Ishikawa (cell line): ENCODE measurements around the gene ORC6.

ENCODE experiments used
- CEBPB ChIP-seq: IDR thresholded peaks from 2 replicates; pipeline ENCODE4 v1.6.1; 2012
- CREB1 ChIP-seq: IDR thresholded peaks from 2 replicates; pipeline ENCODE4 v1.6.1; 2012; ENCODE audit warnings: low read depth
- EP300 ChIP-seq: IDR thresholded peaks from 2 replicates; pipeline ENCODE4 v1.6.1; 2012; ENCODE audit warnings: borderline replicate concordance
- FOXM1 ChIP-seq: IDR thresholded peaks from 2 replicates; pipeline ENCODE4 v1.6.1; 2012; ENCODE audit warnings: low read depth, borderline replicate concordance
- RAD21 ChIP-seq: IDR thresholded peaks from 2 replicates; pipeline ENCODE4 v1.6.1; 2012; ENCODE audit warnings: low read depth
- REST ChIP-seq: IDR thresholded peaks from 2 replicates; pipeline ENCODE4 v1.6.1; 2012; ENCODE audit warnings: low read depth, mild to moderate bottlenecking
- TAF1 ChIP-seq: IDR thresholded peaks from 2 replicates; pipeline ENCODE4 v1.6.1; 2012; ENCODE audit warnings: low read depth, mild to moderate bottlenecking
- TCF12 ChIP-seq: IDR thresholded peaks from 2 replicates; pipeline ENCODE4 v1.6.1; 2012; ENCODE audit warnings: low read depth
- YY1 ChIP-seq: IDR thresholded peaks from 2 replicates; pipeline ENCODE4 v1.6.1; 2012; ENCODE audit warnings: low read depth
- ZBTB7A ChIP-seq: IDR thresholded peaks from 2 replicates; pipeline ENCODE4 v1.6.1; 2012; ENCODE audit warnings: low read depth
- TF ChIP-seq, protein P1 (sequence below): IDR thresholded peaks from 2 replicates; pipeline ENCODE4 v1.6.1; 2012
- TF ChIP-seq, protein P2 (sequence below): IDR thresholded peaks from 2 replicates; pipeline ENCODE4 v1.6.1; 2012

GRCh38 chr16:46730126-46730525 is 40.7 kb downstream of the ORC6 start:
- TF ChIP-seq CEBPB (no peak), EP300 (no peak), CREB1 (no peak), REST (no peak), RAD21 (no peak), FOXM1 (no peak), TAF1 (no peak), TCF12 (no peak), ZBTB7A (no peak), YY1 (no peak)
- TF ChIP-seq, protein P1, sequence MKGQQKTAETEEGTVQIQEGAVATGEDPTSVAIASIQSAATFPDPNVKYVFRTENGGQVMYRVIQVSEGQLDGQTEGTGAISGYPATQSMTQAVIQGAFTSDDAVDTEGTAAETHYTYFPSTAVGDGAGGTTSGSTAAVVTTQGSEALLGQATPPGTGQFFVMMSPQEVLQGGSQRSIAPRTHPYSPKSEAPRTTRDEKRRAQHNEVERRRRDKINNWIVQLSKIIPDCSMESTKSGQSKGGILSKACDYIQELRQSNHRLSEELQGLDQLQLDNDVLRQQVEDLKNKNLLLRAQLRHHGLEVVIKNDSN, result no peak
- TF ChIP-seq, protein P2, sequence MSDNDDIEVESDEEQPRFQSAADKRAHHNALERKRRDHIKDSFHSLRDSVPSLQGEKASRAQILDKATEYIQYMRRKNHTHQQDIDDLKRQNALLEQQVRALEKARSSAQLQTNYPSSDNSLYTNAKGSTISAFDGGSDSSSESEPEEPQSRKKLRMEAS, result no peak
